GM12878 (cell line): ENCODE measurements around the gene TNFAIP3. TPM values are rescaled to one million over a fixed set of nuclear protein-coding genes. Genes with fewer than 3 reads are reported as not detected.
A peak's percentile ranks its signal among the peaks of the same experiment; 100 is the strongest.

Experiments used
- ATAC-seq: fragments of 200-7000 bp; cut with Tn5 transposase; 3 replicates; pipeline ENCODE4 v1.9.1; 2020; ENCODE audit warnings: mild to moderate bottlenecking, moderate library complexity
- BruUV-seq: library from RNA; stranded (reverse); fragments of 400-500 nt; replicated peaks from 2 replicates; lab custom pipeline; 2021; lab: Mats Ljungman, UMichigan
- CTCF ChIA-PET: fragments of 300-600 bp; sonication (Branson Sonifier 250); formaldehyde crosslinking; extraction: SDS; loops from one replicate; lab custom pipeline; 2021; ENCODE audit warnings: inconsistent platforms; lab: Yijun Ruan, JAX
- POLR2A ChIA-PET: fragments of 350-600 bp; formaldehyde crosslinking; extraction: SDS; loops from one replicate; lab custom pipeline; 2021; ENCODE audit warnings: inconsistent platforms; lab: Charles Lee
- RAD21 ChIA-PET: fragments of 300-600 bp; sonication (Branson Sonifier 250); formaldehyde crosslinking; loops from one replicate; lab custom pipeline; 2023; ENCODE audit warnings: antibody characterized with exemption; ENCODE audit not compliant: unreplicated experiment; lab: Charles Lee
- SMC1A ChIA-PET: fragments of 300-600 bp; sonication (Branson Sonifier 250); formaldehyde crosslinking; loops from one replicate; lab custom pipeline; 2023; ENCODE audit not compliant: unreplicated experiment, uncharacterized antibody; lab: Charles Lee
- DNase-seq: peaks from one replicate; pipeline ENCODE4 v3.0.0-alpha.2; 2011; ENCODE audit warnings: low read depth, low spot score
- FAIRE-seq: peaks from 3 replicates; lab custom pipeline; 2011; peaks lifted over from hg19 to GRCh38; lab: Jason Lieb, UNC
- H2AFZ ChIP-seq: 2 replicates; pipeline ENCODE4 v1.6.0; 2011; ENCODE audit warnings: low read depth, low read length, control low read depth; ENCODE audit not compliant: control insufficient read depth
- H3K27ac ChIP-seq: 2 replicates; pipeline ENCODE4 v1.5.1; 2011; ENCODE audit warnings: control low read depth; ENCODE audit not compliant: control insufficient read depth, insufficient read depth
- H3K27me3 ChIP-seq, 2 experiments: replicated peaks in 1 of 2; 2 replicates each; pipeline versions ENCODE4 v1.6.0 to v1.6.1; 2011; ENCODE audit warnings: low read length in 1 of 2; ENCODE audit not compliant: control insufficient read depth in 2 of 2, insufficient read depth in 2 of 2
- H3K36me3 ChIP-seq, 2 experiments: 2 replicates each; pipeline ENCODE4 v1.5.1; 2011; ENCODE audit warnings: low read length in 1 of 2; ENCODE audit not compliant: control insufficient read depth in 2 of 2, insufficient read depth in 2 of 2
- H3K4me1 ChIP-seq: 2 replicates; pipeline ENCODE4 v1.6.1; 2011; ENCODE audit warnings: mild to moderate bottlenecking, low read length, moderate library complexity, mixed read lengths; ENCODE audit not compliant: control insufficient read depth, insufficient read depth
- H3K4me2 ChIP-seq: 2 replicates; pipeline ENCODE4 v1.6.0; 2011; ENCODE audit warnings: control low read depth; ENCODE audit not compliant: control insufficient read depth, insufficient read depth
- H3K4me3 ChIP-seq: fragments of 200-600 bp; sonication (generic); 2 replicates; pipeline ENCODE4 v1.5.1; 2016
- H3K79me2 ChIP-seq: 2 replicates; pipeline ENCODE4 v1.6.0; 2011; ENCODE audit warnings: low read length; ENCODE audit not compliant: control insufficient read depth, insufficient read depth
- H3K9ac ChIP-seq: 2 replicates; pipeline ENCODE4 v1.8.0; 2011; ENCODE audit warnings: low read length, control low read depth, mixed read lengths; ENCODE audit not compliant: control insufficient read depth, insufficient read depth
- H3K9me3 ChIP-seq: replicated peaks from 3 replicates; pipeline ENCODE4 v1.5.1; 2011; ENCODE audit warnings: mild to moderate bottlenecking, low read length; ENCODE audit not compliant: control insufficient read depth, insufficient read depth
- H4K20me1 ChIP-seq: 2 replicates; pipeline ENCODE4 v1.6.0; 2011; ENCODE audit not compliant: control insufficient read depth, insufficient read depth
- CEBPZ ChIP-seq: fragments of 150-350 bp; IDR thresholded peaks from 2 replicates; pipeline ENCODE4 v1.6.1; 2016; ENCODE audit warnings: low read depth, low read length
- CREB1 ChIP-seq: IDR thresholded peaks from 2 replicates; pipeline ENCODE4 v1.6.1; 2012; ENCODE audit warnings: low read depth, mild to moderate bottlenecking, inconsistent platforms
- EP300 ChIP-seq, 2 experiments: fragments of 150-350 bp in 1 of 2; IDR thresholded peaks; 2 replicates each; pipeline ENCODE4 v1.6.1; 2011 to 2012; ENCODE audit warnings: low read depth in 2 of 2, low read length in 2 of 2, borderline replicate concordance in 1 of 2, improper control_type of control experiment in 1 of 2, inconsistent platforms in 1 of 2; ENCODE audit not compliant: control insufficient read depth in 1 of 2
- FOS ChIP-seq: IDR thresholded peaks from 3 replicates; pipeline ENCODE4 v1.6.1; 2011; ENCODE audit warnings: borderline replicate concordance; ENCODE audit not compliant: insufficient read length; ENCODE audit errors: extremely low read depth
- HDAC6 ChIP-seq: fragments of 200-600 bp; sonication (generic); IDR thresholded peaks from one replicate; pipeline ENCODE4 v1.8.0; 2017; ENCODE audit warnings: antibody characterized with exemption; ENCODE audit not compliant: unreplicated experiment
- MYB ChIP-seq: fragments of 150-350 bp; IDR thresholded peaks from 2 replicates; pipeline ENCODE4 v1.6.1; 2014; ENCODE audit warnings: mild to moderate bottlenecking, low read depth, low read length, borderline replicate concordance
- NKRF ChIP-seq: fragments of 450-650 bp; conservative IDR thresholded peaks from 2 replicates; pipeline ENCODE4 v1.6.1; 2017; ENCODE audit warnings: mild to moderate bottlenecking, moderate library complexity
- PML ChIP-seq: IDR thresholded peaks from 2 replicates; pipeline ENCODE4 v1.6.1; 2012; ENCODE audit warnings: low read length, inconsistent platforms
- RAD21 ChIP-seq: IDR thresholded peaks from 2 replicates; pipeline ENCODE4 v1.6.1; 2011; ENCODE audit warnings: mild to moderate bottlenecking, low read depth, low read length, moderate library complexity; ENCODE audit not compliant: insufficient read depth
- RFX5 ChIP-seq: IDR thresholded peaks from 2 replicates; pipeline ENCODE4 v1.6.1; 2011; ENCODE audit warnings: low read depth, low read length, improper control_type of control experiment
- ZNF217 ChIP-seq: fragments of 450-650 bp; IDR thresholded peaks from 2 replicates; pipeline ENCODE4 v1.6.1; 2017; ENCODE audit warnings: antibody characterized with exemption, mild to moderate bottlenecking
- WGBS: methylation state at CpG from one replicate; pipeline ENCODE4 v1.1.6; 2016; ENCODE audit warnings: low lambda C conversion rate; ENCODE audit not compliant: insufficient replicate concordance, insufficient coverage; ENCODE audit errors: missing lambda C conversion rate; 5-methylcytosine and 5-hydroxymethylcytosine counted together
- in situ Hi-C: fragments of 300-500 bp; cut with MboI; formaldehyde crosslinking; loops from 9 replicates; pipeline ENCODE4 v1.14.3; 2018; ENCODE audit warnings: mixed read lengths
- intact Hi-C: fragments of 100-400 bp; cut with micrococcal nuclease; formaldehyde crosslinking; loops from one replicate; pipeline ENCODE4 v1.14.2; 2022; ENCODE audit not compliant: unreplicated experiment
- polyA plus RNA-seq, 11 experiments: library from polyadenylated mRNA; depleted of rRNA in 4 of 11; unstranded in 6 of 11; stranded (reverse) in 5 of 11; fragments of >200 nt; fragmentation: Nextera tagmentation in 4 of 11; fragmentation: Illumina TruSeq in 1 of 11; extraction: Ambion mirVana in 4 of 11; extraction: Trizol in 1 of 11; gene quantifications; 1 replicate in 1 of 11; 2 replicates in 10 of 11; pipeline versions ENCODE4 v1.2.1 to v1.2.3, GENCODE V29; 2011 to 2016; ENCODE audit warnings: inconsistent platforms in 2 of 11, missing spikeins in 2 of 11, low read depth in 1 of 11
- total RNA-seq, 4 experiments: library from RNA; depleted of rRNA in 3 of 4; stranded (reverse); fragments of >200 nt in 3 of 4; fragmentation: Illumina TruSeq in 1 of 4; extraction: Trizol in 1 of 4; gene quantifications; 2 replicates each; pipeline versions ENCODE4 v1.2.1 to v1.2.3, GENCODE V29; 2013 to 2021

TNFAIP3 gene
- total and polyA plus RNA-seq, 10 of the 15 experiments (the other 5 are each of a cell fraction or from before 2014, with no cell fraction given), result 18.0 to 350 (median 127) TPM

DNA sequence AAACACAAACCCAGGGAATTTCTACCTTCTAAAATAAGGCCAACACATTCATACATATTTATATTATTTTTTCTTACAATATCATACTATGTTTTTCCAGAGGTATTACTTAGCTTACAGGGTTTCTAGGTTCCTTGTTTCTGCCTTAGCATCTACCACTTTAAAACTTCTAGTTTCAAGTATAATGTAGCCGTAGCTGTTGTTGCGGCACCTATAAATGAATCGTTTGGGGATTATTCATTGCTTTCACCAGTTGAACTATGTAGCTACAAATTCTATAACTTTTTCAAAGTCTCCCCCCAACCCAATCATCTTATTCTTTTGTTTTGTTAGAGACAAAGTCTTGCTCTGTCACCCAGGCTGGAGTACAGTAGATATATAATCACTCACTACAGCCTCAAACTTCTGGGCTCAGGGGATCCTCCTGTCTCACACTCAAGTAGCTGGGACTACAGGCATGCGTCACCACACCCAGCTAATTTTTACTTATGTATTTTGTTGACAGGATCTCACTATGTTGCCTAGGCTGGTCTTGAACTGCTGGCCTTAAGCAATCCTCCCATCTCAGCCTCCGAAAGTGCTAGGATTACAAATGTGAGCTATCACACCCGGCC, 43.9 kb downstream of the TNFAIP3 start:
- no TSS peak for BruUV-seq
- H3K4me2 ChIP-seq, result peak overlapping the region; percentile 99
- POLR2A ChIA-PET, result interaction anchor here (0.6 to 6.7 kb wide), 14 partner anchors 13 to 730 kb away, joined by 3 to 153 read pairs (median 4); partner anchors contain the start of gene TNFAIP3
- TF ChIP-seq EP300 (IDR thresholded peaks at IDR 0.05; ENCODE audit: borderline replicate concordance in 1 of 2, control insufficient read depth in 1 of 2, low read depth in 2 of 2, low read length in 2 of 2), result no peak
- no peak for TF ChIP-seq RFX5
- TF ChIP-seq HDAC6, result no peak
- TF ChIP-seq MYB, result no peak
- no peak for TF ChIP-seq ZNF217
- 0 out of 2 replicates have a peak, but pooled peaks have one; percentile 6 for TF ChIP-seq PML
- no peak for TF ChIP-seq CEBPZ
- no peak for TF ChIP-seq CREB1
- TF ChIP-seq NKRF, result no peak
- TF ChIP-seq FOS, result no peak
- no peak for TF ChIP-seq RAD21

More for the DNA sequence above, 43.9 kb downstream of the TNFAIP3 start:
- H4K20me1 ChIP-seq, result no peaks in the 10 kb centered on the region
- peaks cover under 1% of the 10 kb centered on the region for H3K9me3 ChIP-seq
- FAIRE-seq (no peak), ATAC-seq (peak; percentile 22), DNase-seq (no peak)
- H3K27ac ChIP-seq, result peak overlapping the region; percentile 95
- no peak overlapping the region; the same call in 1 of the 2 replicates for H2AFZ ChIP-seq
- CTCF ChIA-PET, result interaction anchor here (0.9 to 6.9 kb wide), 15 partner anchors 9 to 206 kb away, joined by 3 to 71 read pairs (median 6); no protein-coding TSS in a partner anchor
- intact Hi-C loops, result no loop called here
- H3K79me2 ChIP-seq, result peaks cover 30% of the 10 kb centered on the region
- SMC1A ChIA-PET, result interaction anchor here (0.6 to 8.9 kb wide), 19 partner anchors 9 to 814 kb away, joined by 3 to 126 read pairs (median 10); partner anchors contain the start of gene TNFAIP3
- in situ Hi-C loops, result no loop called here
- no peaks in the 10 kb centered on the region for H3K36me3 ChIP-seq
- RAD21 ChIA-PET, result interaction anchor here (0.6 to 4.8 kb wide), 18 partner anchors 9 to 816 kb away, joined by 3 to 65 read pairs (median 8); partner anchors contain the start of gene TNFAIP3
- H3K4me1 ChIP-seq, result peaks cover 46% of the 10 kb centered on the region
- peak overlapping the region; percentile 56 for H3K4me3 ChIP-seq
- peak overlapping the region; percentile 79 for H3K9ac ChIP-seq
- WGBS, result 82% methylated on average over 6 of the region's 6 CpGs
- H3K27me3 ChIP-seq, result no peaks in the 10 kb centered on the region
